Measurements from ENCODE around the gene ZDHHC19. TPM values are rescaled to one million over a fixed set of nuclear protein-coding genes. Genes with fewer than 3 reads are reported as not detected.

The ZDHHC19 gene
- total RNA-seq, 3 donors from 2014 or later: not detected

DNA sequence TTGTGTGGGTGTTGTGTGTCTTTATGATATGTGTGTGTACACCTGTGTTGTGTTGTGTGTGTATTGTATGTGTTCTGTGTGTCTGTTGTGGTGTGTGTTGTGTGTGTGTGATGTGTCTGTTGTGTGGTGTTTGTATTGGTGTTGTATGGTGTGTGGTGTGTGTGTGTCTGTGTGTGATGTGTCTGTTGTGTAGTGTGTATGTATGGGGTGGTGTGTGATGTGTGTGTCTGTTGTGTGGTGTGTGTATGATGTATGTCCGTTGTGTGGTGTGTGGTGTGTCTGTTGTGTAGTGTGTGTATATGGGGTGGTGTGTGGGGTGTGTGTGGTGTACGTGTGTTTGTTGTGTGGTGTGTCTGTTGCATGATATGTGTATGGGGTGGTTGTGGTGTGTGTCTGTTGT, 46.6 kb downstream of the ZDHHC19 start:
- no peaks in the 10 kb centered on the region for H3K4me1 ChIP-seq
- no peaks in the 10 kb centered on the region for H3K36me3 ChIP-seq
- DNase-seq (ENCODE audit: low spot score in 2 of 2): no peak
- intact Hi-C loops (cut with DNase I; ENCODE audit: low total_unique reads): no loop called here
- H3K9me3 ChIP-seq: no peaks in the 10 kb centered on the region
- H3K27ac ChIP-seq: no peak overlapping the region
- no peak overlapping the region for H3K4me3 ChIP-seq
- no peaks in the 10 kb centered on the region for H3K27me3 ChIP-seq
- TF ChIP-seq POLR2AphosphoS5 (IDR thresholded peaks at IDR 0.05) (no peak), POLR2A (IDR thresholded peaks at IDR 0.05) (no peak)
- TF ChIP-seq, protein P1, sequence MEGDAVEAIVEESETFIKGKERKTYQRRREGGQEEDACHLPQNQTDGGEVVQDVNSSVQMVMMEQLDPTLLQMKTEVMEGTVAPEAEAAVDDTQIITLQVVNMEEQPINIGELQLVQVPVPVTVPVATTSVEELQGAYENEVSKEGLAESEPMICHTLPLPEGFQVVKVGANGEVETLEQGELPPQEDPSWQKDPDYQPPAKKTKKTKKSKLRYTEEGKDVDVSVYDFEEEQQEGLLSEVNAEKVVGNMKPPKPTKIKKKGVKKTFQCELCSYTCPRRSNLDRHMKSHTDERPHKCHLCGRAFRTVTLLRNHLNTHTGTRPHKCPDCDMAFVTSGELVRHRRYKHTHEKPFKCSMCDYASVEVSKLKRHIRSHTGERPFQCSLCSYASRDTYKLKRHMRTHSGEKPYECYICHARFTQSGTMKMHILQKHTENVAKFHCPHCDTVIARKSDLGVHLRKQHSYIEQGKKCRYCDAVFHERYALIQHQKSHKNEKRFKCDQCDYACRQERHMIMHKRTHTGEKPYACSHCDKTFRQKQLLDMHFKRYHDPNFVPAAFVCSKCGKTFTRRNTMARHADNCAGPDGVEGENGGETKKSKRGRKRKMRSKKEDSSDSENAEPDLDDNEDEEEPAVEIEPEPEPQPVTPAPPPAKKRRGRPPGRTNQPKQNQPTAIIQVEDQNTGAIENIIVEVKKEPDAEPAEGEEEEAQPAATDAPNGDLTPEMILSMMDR (IDR thresholded peaks at IDR 0.05): no peak

GRCh38 chr3:196163666-196164493, 47.3 kb downstream of the ZDHHC19 start:
- TF ChIP-seq, protein P1 (IDR thresholded peaks at IDR 0.05): no peak
- TF ChIP-seq POLR2A (IDR thresholded peaks at IDR 0.05) (no peak), POLR2AphosphoS5 (IDR thresholded peaks at IDR 0.05) (no peak)
- DNase-seq (ENCODE audit: low spot score in 2 of 2): no peak

DNA sequence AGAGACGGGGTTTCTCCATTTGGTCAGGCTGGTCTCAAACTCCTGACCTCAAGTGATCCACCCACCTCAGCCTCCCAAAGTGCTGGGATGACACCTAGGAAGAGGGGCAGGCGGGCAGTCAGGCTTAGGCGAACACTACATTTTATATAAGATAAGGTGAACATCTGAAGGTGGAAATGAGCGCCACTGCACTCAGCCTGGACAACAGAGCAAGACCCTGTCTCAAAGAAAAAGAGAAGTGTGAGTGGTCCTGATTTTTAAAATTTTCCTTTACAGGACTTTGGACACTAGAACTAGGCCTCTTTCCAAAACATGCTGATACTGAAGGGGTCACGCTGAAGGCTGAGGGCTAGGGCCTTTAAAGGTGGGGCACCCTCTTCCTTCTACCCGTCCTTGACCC, 48.0 kb downstream of the ZDHHC19 start:
- Histone ChIP-seq H3K4me1 (no peaks in the 10 kb centered on the region), H3K4me3 (no peak overlapping the region), H3K27ac (no peak overlapping the region), H3K9me3 (no peaks in the 10 kb centered on the region), H3K36me3 (no peaks in the 10 kb centered on the region), H3K27me3 (no peaks in the 10 kb centered on the region)
- TF ChIP-seq POLR2AphosphoS5 (IDR thresholded peaks at IDR 0.05) (no peak), POLR2A (IDR thresholded peaks at IDR 0.05) (no peak)
- TF ChIP-seq, protein P1 (IDR thresholded peaks at IDR 0.05): no peak
- DNase-seq (ENCODE audit: low spot score in 2 of 2): no peak
- intact Hi-C loops (cut with DNase I; ENCODE audit: low total_unique reads): no loop called here

More at GRCh38 chr3:196163666-196164493, 47.3 kb downstream of the ZDHHC19 start:
- H3K36me3 ChIP-seq: no peaks in the 10 kb centered on the region
- intact Hi-C loops (cut with DNase I; ENCODE audit: low total_unique reads): no loop called here
- no peaks in the 10 kb centered on the region for H3K27me3 ChIP-seq
- no peaks in the 10 kb centered on the region for H3K9me3 ChIP-seq
- H3K4me3 ChIP-seq: no peak overlapping the region
- H3K27ac ChIP-seq: peak overlapping the region in 1 of 2 donors; percentile 2
- no peaks in the 10 kb centered on the region for H3K4me1 ChIP-seq

- intact Hi-C loops (cut with DNase I; ENCODE audit: low total_unique reads): no loop called here
- TF ChIP-seq POLR2AphosphoS5 (IDR thresholded peaks at IDR 0.05) (no peak), POLR2A (IDR thresholded peaks at IDR 0.05) (no peak)
- TF ChIP-seq, protein P1 (IDR thresholded peaks at IDR 0.05): no peak
- DNase-seq (ENCODE audit: low spot score in 2 of 2): no peak
These were observed 48.5 kb downstream of the ZDHHC19 start for GRCh38 chr3:196162679-196163078.

More at GRCh38 chr3:196162679-196163078, 48.5 kb downstream of the ZDHHC19 start:
- Histone ChIP-seq H3K36me3 (no peaks in the 10 kb centered on the region), H3K27me3 (no peaks in the 10 kb centered on the region), H3K4me1 (no peaks in the 10 kb centered on the region), H3K4me3 (no peak overlapping the region), H3K27ac (no peak overlapping the region), H3K9me3 (no peaks in the 10 kb centered on the region)
